ENCODE results near the gene DHX58.

The DHX58 gene

GRCh38 chr17:42068979-42069378 is 43.5 kb downstream of the DHX58 start:
- peaks cover 9 to 13% of the 10 kb centered on the region in 2 donors for H3K4me1 ChIP-seq (ENCODE audit: control insufficient read depth in 2 of 2, insufficient read depth in 2 of 2, low read length in 2 of 2)
- H3K9me3 ChIP-seq (ENCODE audit: control insufficient read depth in 2 of 2, low read length in 2 of 2) = no peaks in the 10 kb centered on the region
- H3K9ac ChIP-seq (ENCODE audit: low read depth in 1 of 2, low read length in 2 of 2) = no peak overlapping the region
- no peak overlapping the region for H3K27ac ChIP-seq (ENCODE audit: low read depth in 2 of 2, low read length in 2 of 2)
- no peak overlapping the region for H3K4me3 ChIP-seq (ENCODE audit: low read length in 2 of 2)
- H3K27me3 ChIP-seq (ENCODE audit: control insufficient read depth in 2 of 2, insufficient read depth in 2 of 2, low read length in 2 of 2) = peaks cover 21 to 23% of the 10 kb centered on the region in 2 donors
- no peaks in the 10 kb centered on the region for H3K36me3 ChIP-seq (ENCODE audit: control insufficient read depth in 2 of 2, insufficient read depth in 2 of 2, low read length in 2 of 2)

GRCh38 chr17:42067371-42068091 is 45.0 kb downstream of the DHX58 start:
- H3K9ac ChIP-seq (ENCODE audit: low read depth in 1 of 2, low read length in 2 of 2) = no peak overlapping the region
- no peaks in the 10 kb centered on the region for H3K9me3 ChIP-seq (ENCODE audit: control insufficient read depth in 2 of 2, low read length in 2 of 2)
- H3K27ac ChIP-seq (ENCODE audit: low read depth in 2 of 2, low read length in 2 of 2) = no peak overlapping the region
- no peaks in the 10 kb centered on the region for H3K36me3 ChIP-seq (ENCODE audit: control insufficient read depth in 2 of 2, insufficient read depth in 2 of 2, low read length in 2 of 2)
- H3K27me3 ChIP-seq (ENCODE audit: control insufficient read depth in 2 of 2, insufficient read depth in 2 of 2, low read length in 2 of 2) = peaks cover 12 to 21% of the 10 kb centered on the region in 2 donors
- H3K4me3 ChIP-seq (ENCODE audit: low read length in 2 of 2) = no peak overlapping the region
- H3K4me1 ChIP-seq (ENCODE audit: control insufficient read depth in 2 of 2, insufficient read depth in 2 of 2, low read length in 2 of 2) = peaks cover 9 to 13% of the 10 kb centered on the region in 2 donors

GRCh38 chr17:42065201-42065600 is 47.3 kb downstream of the DHX58 start:
- no peak overlapping the region for H3K9ac ChIP-seq (ENCODE audit: low read depth in 1 of 2, low read length in 2 of 2)
- H3K36me3 ChIP-seq (ENCODE audit: control insufficient read depth in 2 of 2, insufficient read depth in 2 of 2, low read length in 2 of 2) = no peaks in the 10 kb centered on the region
- no peaks in the 10 kb centered on the region for H3K9me3 ChIP-seq (ENCODE audit: control insufficient read depth in 2 of 2, low read length in 2 of 2)
- H3K27me3 ChIP-seq (ENCODE audit: control insufficient read depth in 2 of 2, insufficient read depth in 2 of 2, low read length in 2 of 2) = peaks cover 0 to under 1% of the 10 kb centered on the region in 2 donors
- no peak overlapping the region for H3K4me3 ChIP-seq (ENCODE audit: low read length in 2 of 2)
- H3K27ac ChIP-seq (ENCODE audit: low read depth in 2 of 2, low read length in 2 of 2) = no peak overlapping the region
- peaks cover 9 to 10% of the 10 kb centered on the region in 2 donors for H3K4me1 ChIP-seq (ENCODE audit: control insufficient read depth in 2 of 2, insufficient read depth in 2 of 2, low read length in 2 of 2)

GRCh38 chr17:42062681-42063080 is 49.8 kb downstream of the DHX58 start:
- peaks cover 4 to 7% of the 10 kb centered on the region in 2 donors for H3K4me1 ChIP-seq (ENCODE audit: control insufficient read depth in 2 of 2, insufficient read depth in 2 of 2, low read length in 2 of 2)
- no peaks in the 10 kb centered on the region for H3K27me3 ChIP-seq (ENCODE audit: control insufficient read depth in 2 of 2, insufficient read depth in 2 of 2, low read length in 2 of 2)
- H3K9ac ChIP-seq (ENCODE audit: low read depth in 1 of 2, low read length in 2 of 2) = no peak overlapping the region
- H3K4me3 ChIP-seq (ENCODE audit: low read length in 2 of 2) = no peak overlapping the region
- H3K36me3 ChIP-seq (ENCODE audit: control insufficient read depth in 2 of 2, insufficient read depth in 2 of 2, low read length in 2 of 2) = no peaks in the 10 kb centered on the region
- H3K27ac ChIP-seq (ENCODE audit: low read depth in 2 of 2, low read length in 2 of 2) = no peak overlapping the region
- no peaks in the 10 kb centered on the region for H3K9me3 ChIP-seq (ENCODE audit: control insufficient read depth in 2 of 2, low read length in 2 of 2)

GRCh38 chr17:42061646-42062487 is 50.6 kb downstream of the DHX58 start:
- H3K36me3 ChIP-seq (ENCODE audit: control insufficient read depth in 2 of 2, insufficient read depth in 2 of 2, low read length in 2 of 2) = no peaks in the 10 kb centered on the region
- H3K27ac ChIP-seq (ENCODE audit: low read depth in 2 of 2, low read length in 2 of 2) = no peak overlapping the region
- H3K9me3 ChIP-seq (ENCODE audit: control insufficient read depth in 2 of 2, low read length in 2 of 2) = no peaks in the 10 kb centered on the region
- H3K4me1 ChIP-seq (ENCODE audit: control insufficient read depth in 2 of 2, insufficient read depth in 2 of 2, low read length in 2 of 2) = peaks cover 0 to 4% of the 10 kb centered on the region in 2 donors
- no peak overlapping the region for H3K9ac ChIP-seq (ENCODE audit: low read depth in 1 of 2, low read length in 2 of 2)
- no peak overlapping the region for H3K4me3 ChIP-seq (ENCODE audit: low read length in 2 of 2)
- no peaks in the 10 kb centered on the region for H3K27me3 ChIP-seq (ENCODE audit: control insufficient read depth in 2 of 2, insufficient read depth in 2 of 2, low read length in 2 of 2)

GRCh38 chr17:42060231-42060630 is 52.3 kb downstream of the DHX58 start:
- Histone ChIP-seq H3K27me3 (ENCODE audit: control insufficient read depth in 2 of 2, insufficient read depth in 2 of 2, low read length in 2 of 2) (no peaks in the 10 kb centered on the region), H3K4me3 (ENCODE audit: low read length in 2 of 2) (no peak overlapping the region), H3K9me3 (ENCODE audit: control insufficient read depth in 2 of 2, low read length in 2 of 2) (no peaks in the 10 kb centered on the region), H3K36me3 (ENCODE audit: control insufficient read depth in 2 of 2, insufficient read depth in 2 of 2, low read length in 2 of 2) (no peaks in the 10 kb centered on the region), H3K27ac (ENCODE audit: low read depth in 2 of 2, low read length in 2 of 2) (no peak overlapping the region), H3K9ac (ENCODE audit: low read depth in 1 of 2, low read length in 2 of 2) (no peak overlapping the region), H3K4me1 (ENCODE audit: control insufficient read depth in 2 of 2, insufficient read depth in 2 of 2, low read length in 2 of 2) (peaks cover 0 to 4% of the 10 kb centered on the region in 2 donors)

- H3K9ac ChIP-seq (ENCODE audit: low read depth in 1 of 2, low read length in 2 of 2) = no peak overlapping the region
- no peak overlapping the region for H3K4me3 ChIP-seq (ENCODE audit: low read length in 2 of 2)
- H3K36me3 ChIP-seq (ENCODE audit: control insufficient read depth in 2 of 2, insufficient read depth in 2 of 2, low read length in 2 of 2) = no peaks in the 10 kb centered on the region
- H3K27ac ChIP-seq (ENCODE audit: low read depth in 2 of 2, low read length in 2 of 2) = no peak overlapping the region
- peaks cover 0 to 4% of the 10 kb centered on the region in 2 donors for H3K4me1 ChIP-seq (ENCODE audit: control insufficient read depth in 2 of 2, insufficient read depth in 2 of 2, low read length in 2 of 2)
- no peaks in the 10 kb centered on the region for H3K9me3 ChIP-seq (ENCODE audit: control insufficient read depth in 2 of 2, low read length in 2 of 2)
- no peaks in the 10 kb centered on the region for H3K27me3 ChIP-seq (ENCODE audit: control insufficient read depth in 2 of 2, insufficient read depth in 2 of 2, low read length in 2 of 2)
Observed at GRCh38 chr17:42059815-42060214, 52.7 kb downstream of the DHX58 start.

- Histone ChIP-seq H3K9me3 (ENCODE audit: control insufficient read depth in 2 of 2, low read length in 2 of 2) (no peaks in the 10 kb centered on the region), H3K27ac (ENCODE audit: low read depth in 2 of 2, low read length in 2 of 2) (no peak overlapping the region), H3K4me1 (ENCODE audit: control insufficient read depth in 2 of 2, insufficient read depth in 2 of 2, low read length in 2 of 2) (peaks cover 0 to 4% of the 10 kb centered on the region in 2 donors), H3K4me3 (ENCODE audit: low read length in 2 of 2) (no peak overlapping the region), H3K27me3 (ENCODE audit: control insufficient read depth in 2 of 2, insufficient read depth in 2 of 2, low read length in 2 of 2) (peaks cover 0 to 4% of the 10 kb centered on the region in 2 donors), H3K36me3 (ENCODE audit: control insufficient read depth in 2 of 2, insufficient read depth in 2 of 2, low read length in 2 of 2) (no peaks in the 10 kb centered on the region), H3K9ac (ENCODE audit: low read depth in 1 of 2, low read length in 2 of 2) (no peak overlapping the region)
Observed at GRCh38 chr17:42058063-42058462, 54.5 kb downstream of the DHX58 start.

GRCh38 chr17:42056635-42057034 is 55.9 kb downstream of the DHX58 start:
- no peaks in the 10 kb centered on the region for H3K36me3 ChIP-seq (ENCODE audit: control insufficient read depth in 2 of 2, insufficient read depth in 2 of 2, low read length in 2 of 2)
- no peak overlapping the region for H3K27ac ChIP-seq (ENCODE audit: low read depth in 2 of 2, low read length in 2 of 2)
- H3K9me3 ChIP-seq (ENCODE audit: control insufficient read depth in 2 of 2, low read length in 2 of 2) = no peaks in the 10 kb centered on the region
- H3K27me3 ChIP-seq (ENCODE audit: control insufficient read depth in 2 of 2, insufficient read depth in 2 of 2, low read length in 2 of 2) = peaks cover 0 to 5% of the 10 kb centered on the region in 2 donors
- H3K4me1 ChIP-seq (ENCODE audit: control insufficient read depth in 2 of 2, insufficient read depth in 2 of 2, low read length in 2 of 2) = peaks cover 0 to 4% of the 10 kb centered on the region in 2 donors
- H3K9ac ChIP-seq (ENCODE audit: low read depth in 1 of 2, low read length in 2 of 2) = no peak overlapping the region
- H3K4me3 ChIP-seq (ENCODE audit: low read length in 2 of 2) = no peak overlapping the region

GRCh38 chr17:42055496-42055895 is 57.0 kb downstream of the DHX58 start:
- Histone ChIP-seq H3K36me3 (ENCODE audit: control insufficient read depth in 2 of 2, insufficient read depth in 2 of 2, low read length in 2 of 2) (no peaks in the 10 kb centered on the region), H3K27ac (ENCODE audit: low read depth in 2 of 2, low read length in 2 of 2) (no peak overlapping the region), H3K4me3 (ENCODE audit: low read length in 2 of 2) (no peak overlapping the region), H3K9ac (ENCODE audit: low read depth in 1 of 2, low read length in 2 of 2) (no peak overlapping the region), H3K4me1 (ENCODE audit: control insufficient read depth in 2 of 2, insufficient read depth in 2 of 2, low read length in 2 of 2) (peaks cover 0 to 4% of the 10 kb centered on the region in 2 donors), H3K9me3 (ENCODE audit: control insufficient read depth in 2 of 2, low read length in 2 of 2) (no peaks in the 10 kb centered on the region), H3K27me3 (ENCODE audit: control insufficient read depth in 2 of 2, insufficient read depth in 2 of 2, low read length in 2 of 2) (peaks cover 0 to 9% of the 10 kb centered on the region in 2 donors)
